GM23248 (cell line): Measurements from ENCODE around the gene NAA11.

ENCODE experiments used
- EZH2 ChIP-seq: fragments of 200-600 bp; sonication (generic); IDR thresholded peaks from 2 replicates; pipeline ENCODE4 v1.6.1; 2018; ENCODE audit warnings: antibody characterized with exemption, mild to moderate bottlenecking; ENCODE audit not compliant: insufficient read depth, poor library complexity, severe bottlenecking
- EZH2phosphoT487 ChIP-seq: fragments of 200-600 bp; sonication (generic); IDR thresholded peaks from 2 replicates; pipeline ENCODE4 v1.6.1; 2018; ENCODE audit warnings: antibody characterized with exemption, moderate library complexity, mild to moderate bottlenecking, low read depth; ENCODE audit not compliant: insufficient read depth

- TF ChIP-seq EZH2, result no peak
- TF ChIP-seq EZH2phosphoT487, result no peak
Observed at GRCh38 chr4:79300280-79300679, 25.6 kb downstream of the NAA11 start.
